H9 (cell line): Measurements from ENCODE around the gene AGMO. TPM values are rescaled to one million over a fixed set of nuclear protein-coding genes. Genes with fewer than 3 reads are reported as not detected.

Experiments
- DNase-seq: peaks from one replicate; pipeline ENCODE4 v3.0.0-alpha.2; 2017
- H2AFZ ChIP-seq: one replicate; pipeline ENCODE4 v1.6.1; 2013; ENCODE audit warnings: mild to moderate bottlenecking, low read length, control low read depth, moderate library complexity
- H2AK5ac ChIP-seq: 2 replicates; pipeline ENCODE4 v1.6.1; 2013; ENCODE audit warnings: low read length, control low read depth, mixed read lengths; ENCODE audit not compliant: insufficient read length
- H2BK120ac ChIP-seq: one replicate; pipeline ENCODE4 v1.6.1; 2013; ENCODE audit warnings: low read depth, mild to moderate bottlenecking, low read length, control low read depth, inconsistent platforms; ENCODE audit not compliant: poor library complexity, severe bottlenecking
- H2BK12ac ChIP-seq: 2 replicates; pipeline ENCODE4 v1.6.1; 2013; ENCODE audit warnings: low read length, control low read depth, mixed read lengths, low read depth; ENCODE audit not compliant: insufficient read length
- H2BK15ac ChIP-seq: 2 replicates; pipeline ENCODE4 v1.6.1; 2013; ENCODE audit warnings: low read depth, low read length, control low read depth
- H2BK20ac ChIP-seq: one replicate; pipeline ENCODE4 v1.6.1; 2013; ENCODE audit warnings: low read depth, mild to moderate bottlenecking, low read length, control low read depth, inconsistent platforms; ENCODE audit not compliant: poor library complexity, severe bottlenecking
- H2BK5ac ChIP-seq: 2 replicates; pipeline ENCODE4 v1.6.1; 2013; ENCODE audit warnings: low read length, control low read depth, mixed read lengths; ENCODE audit not compliant: insufficient read length
- H3K14ac ChIP-seq: 2 replicates; pipeline ENCODE4 v1.6.1; 2013; ENCODE audit warnings: low read length, control low read depth; ENCODE audit not compliant: insufficient read depth
- H3K18ac ChIP-seq: 2 replicates; pipeline ENCODE4 v1.6.1; 2013; ENCODE audit warnings: low read depth, mild to moderate bottlenecking, mixed read lengths, low read length, control low read depth; ENCODE audit not compliant: insufficient read length
- H3K23ac ChIP-seq: 2 replicates; pipeline ENCODE4 v1.6.1; 2013; ENCODE audit warnings: low read length, control low read depth, mixed read lengths, low read depth; ENCODE audit not compliant: insufficient read length
- H3K23me2 ChIP-seq: 2 replicates; pipeline ENCODE4 v1.6.1; 2013; ENCODE audit warnings: low read depth, mild to moderate bottlenecking, mixed read lengths, low read length, control low read depth; ENCODE audit not compliant: insufficient read length, poor library complexity, severe bottlenecking
- H3K27ac ChIP-seq: 2 replicates; pipeline ENCODE4 v1.5.1; 2013; ENCODE audit warnings: low read length, control low read depth, mixed read lengths, low read depth; ENCODE audit not compliant: insufficient read length
- H3K27me3 ChIP-seq: 2 replicates; pipeline ENCODE4 v1.6.1; 2013; ENCODE audit warnings: low read length, control low read depth, inconsistent platforms; ENCODE audit not compliant: insufficient read depth
- H3K4ac ChIP-seq: 2 replicates; pipeline ENCODE4 v1.6.1; 2013; ENCODE audit warnings: low read depth, mild to moderate bottlenecking, control low read depth, inconsistent platforms, low read length, moderate library complexity
- H3K4me1 ChIP-seq: 2 replicates; pipeline ENCODE4 v1.6.1; 2013; ENCODE audit warnings: low read length, control low read depth, inconsistent platforms; ENCODE audit not compliant: insufficient read depth
- H3K4me2 ChIP-seq: 2 replicates; pipeline ENCODE4 v1.6.1; 2013; ENCODE audit warnings: low read length, control low read depth, mixed read lengths; ENCODE audit not compliant: insufficient read length, insufficient read depth
- H3K56ac ChIP-seq: 2 replicates; pipeline ENCODE4 v1.6.1; 2013; ENCODE audit warnings: low read depth, mild to moderate bottlenecking, mixed read lengths, low read length, control low read depth; ENCODE audit not compliant: insufficient read length
- H3K79me1 ChIP-seq: 2 replicates; pipeline ENCODE4 v1.6.1; 2013; ENCODE audit warnings: low read depth, mild to moderate bottlenecking, moderate library complexity, low read length, control low read depth, inconsistent platforms; ENCODE audit not compliant: insufficient read depth, poor library complexity, severe bottlenecking
- H3K79me2 ChIP-seq: 2 replicates; pipeline ENCODE4 v1.6.1; 2013; ENCODE audit warnings: low read length, control low read depth, inconsistent platforms; ENCODE audit not compliant: insufficient read depth
- H3K9ac ChIP-seq: 2 replicates; pipeline ENCODE4 v1.6.1; 2013; ENCODE audit warnings: low read length, control low read depth, mixed read lengths; ENCODE audit not compliant: insufficient read length; ENCODE audit errors: extremely low read depth
- H3K9me3 ChIP-seq: one replicate; pipeline ENCODE4 v1.6.1; 2013; ENCODE audit warnings: low read depth, low read length, inconsistent platforms; ENCODE audit not compliant: control insufficient read depth
- H3T11ph ChIP-seq: one replicate; pipeline ENCODE4 v1.6.1; 2013; ENCODE audit warnings: mild to moderate bottlenecking, low read length, control low read depth, inconsistent platforms
- H4K20me1 ChIP-seq: one replicate; pipeline ENCODE4 v1.6.1; 2013; ENCODE audit not compliant: control insufficient read depth, insufficient read length, insufficient read depth
- H4K5ac ChIP-seq: 2 replicates; pipeline ENCODE4 v1.6.1; 2013; ENCODE audit warnings: low read depth, mild to moderate bottlenecking, mixed read lengths, low read length, control low read depth; ENCODE audit not compliant: insufficient read length
- H4K8ac ChIP-seq: replicated peaks from 2 replicates; pipeline ENCODE4 v1.6.1; 2013; ENCODE audit warnings: low read length, control low read depth, mixed read lengths, low read depth; ENCODE audit not compliant: insufficient read length
- H4K91ac ChIP-seq: 2 replicates; pipeline ENCODE4 v1.6.1; 2013; ENCODE audit warnings: low read depth, mild to moderate bottlenecking, moderate library complexity, mixed read lengths, low read length, control low read depth; ENCODE audit not compliant: insufficient read length
- H3K27ac Mint-ChIP-seq, 3 experiments: 2 replicates in 2 of 3; 3 replicates in 1 of 3; pipeline ENCODE4 v1.8.0; 2020 to 2021; ENCODE audit warnings: mixed read lengths in 3 of 3, mild to moderate bottlenecking in 1 of 3, moderate library complexity in 1 of 3
- H3K27me3 Mint-ChIP-seq: 2 replicates; pipeline ENCODE4 v1.8.0; 2021; ENCODE audit warnings: low read depth, mild to moderate bottlenecking, moderate library complexity, mixed read lengths
- H3K36me3 Mint-ChIP-seq, 3 experiments: 2 replicates in 2 of 3; 3 replicates in 1 of 3; pipeline ENCODE4 v1.8.0; 2020 to 2021; ENCODE audit warnings: low read depth in 3 of 3, mixed read lengths in 3 of 3; ENCODE audit not compliant: insufficient read depth in 1 of 3
- H3K4me1 Mint-ChIP-seq, 2 experiments: 2 replicates each; pipeline ENCODE4 v1.8.0; 2020; ENCODE audit warnings: mixed read lengths in 2 of 2
- H3K4me3 Mint-ChIP-seq, 2 experiments: 2 replicates in 1 of 2; 3 replicates in 1 of 2; pipeline ENCODE4 v1.8.0; 2020 to 2021; ENCODE audit warnings: mild to moderate bottlenecking in 2 of 2, mixed read lengths in 2 of 2, moderate library complexity in 1 of 2
- H3K9me3 Mint-ChIP-seq, 2 experiments: 2 replicates in 1 of 2; 3 replicates in 1 of 2; pipeline ENCODE4 v1.8.0; 2020; ENCODE audit warnings: mild to moderate bottlenecking in 2 of 2, mixed read lengths in 2 of 2, moderate library complexity in 1 of 2
- CTCF ChIP-seq: fragments of 200-600 bp; sonication (generic); conservative IDR thresholded peaks from 3 replicates; pipeline ENCODE4 v1.8.0; 2021; ENCODE audit warnings: antibody characterized with exemption, mild to moderate bottlenecking
- WGBS: extraction: QIAGEN DNeasy Blood & Tissue Kit; methylation state at CpG from one replicate; pipeline ENCODE4 v1.1.7; 2013; ENCODE audit warnings: missing lambda C conversion rate, low lambda C conversion rate, mixed read lengths; ENCODE audit not compliant: insufficient read length; ENCODE audit errors: extremely low coverage; 5-methylcytosine and 5-hydroxymethylcytosine counted together
- total RNA-seq: library from RNA; stranded (reverse); gene quantifications from 2 replicates; pipeline ENCODE4 v1.2.1, GENCODE V29; 2021

Gene AGMO
- total RNA-seq, 1 experiment from 2014 or later = 0.70 TPM

GRCh38 chr7:15610503-15610902 is 48.7 kb upstream of the AGMO start:
- Histone ChIP-seq H4K20me1 (no peaks in the 10 kb centered on the region), H3K4me2 (no peak overlapping the region), H3K9ac (no peak overlapping the region), H3K23ac (no peak overlapping the region), H3K14ac (no peak overlapping the region), H2AFZ (no peak overlapping the region), H2BK20ac (no peak overlapping the region), H3K18ac (no peak overlapping the region), H2BK120ac (no peak overlapping the region), H3K4me1 (no peaks in the 10 kb centered on the region), H2AK5ac (no peak overlapping the region), H3K79me2 (no peaks in the 10 kb centered on the region), H3K4ac (no peak overlapping the region), H3K23me2 (no peaks in the 10 kb centered on the region), H3K79me1 (no peaks in the 10 kb centered on the region), H3T11ph (no peak overlapping the region), H3K27me3 (no peaks in the 10 kb centered on the region), H2BK12ac (no peak overlapping the region), H4K5ac (no peak overlapping the region), H3K9me3 (no peaks in the 10 kb centered on the region), H4K8ac (no peak overlapping the region), H3K56ac (no peak overlapping the region), H3K27ac (no peak overlapping the region), H4K91ac (no peak overlapping the region), H2BK15ac (no peak overlapping the region), H2BK5ac (no peak overlapping the region)
- no peak for TF ChIP-seq CTCF
- no peak overlapping the region for H3K4me3 Mint-ChIP-seq
- DNase-seq = no peak
- H3K27ac Mint-ChIP-seq = no peak overlapping the region
- H3K36me3 Mint-ChIP-seq = no peaks in the 10 kb centered on the region
- H3K4me1 Mint-ChIP-seq = peaks cover 3 to 6% of the 10 kb centered on the region in 2 experiments; a peak in 3 of 4 replicates
- WGBS = no CpG with 5 or more reads among the region's 2 CpGs
- no peaks in the 10 kb centered on the region for H3K27me3 Mint-ChIP-seq
- H3K9me3 Mint-ChIP-seq = no peaks in the 10 kb centered on the region
